HG03575 (cell line): ENCODE data around the gene AK5.

Experiments
- ATAC-seq: cut with Tn5 transposase; IDR thresholded peaks from one replicate; pipeline ENCODE4 v1.9.1; 2021; ENCODE audit not compliant: unreplicated experiment, insufficient number of reproducible peaks, low FRiP score; ENCODE audit errors: extremely low read depth

AK5 gene

GRCh38 chr1:77342745-77343144, 60.9 kb downstream of the AK5 start:
- ATAC-seq: no peak

- ATAC-seq: no peak
Measured at GRCh38 chr1:77347646-77348045, 65.8 kb downstream of the AK5 start.

DNA sequence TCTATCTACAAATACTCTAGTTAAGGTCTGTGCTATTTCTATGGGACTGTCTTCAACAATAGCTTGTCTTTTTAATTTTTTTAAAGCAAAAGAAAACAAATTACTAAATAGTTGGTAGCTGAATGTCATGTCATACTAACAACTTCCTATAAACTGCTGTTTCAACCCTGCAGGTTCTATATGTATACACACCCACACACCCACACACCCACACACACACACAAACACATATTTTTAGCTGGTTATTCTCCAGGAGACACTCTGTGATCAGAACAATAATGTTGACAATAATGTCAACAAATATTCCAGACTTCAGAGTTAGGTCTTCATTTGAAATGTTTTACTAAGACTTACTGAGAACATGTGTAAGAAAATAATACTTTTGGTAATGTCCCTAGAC, 66.7 kb downstream of the AK5 start:
- ATAC-seq: no peak

DNA sequence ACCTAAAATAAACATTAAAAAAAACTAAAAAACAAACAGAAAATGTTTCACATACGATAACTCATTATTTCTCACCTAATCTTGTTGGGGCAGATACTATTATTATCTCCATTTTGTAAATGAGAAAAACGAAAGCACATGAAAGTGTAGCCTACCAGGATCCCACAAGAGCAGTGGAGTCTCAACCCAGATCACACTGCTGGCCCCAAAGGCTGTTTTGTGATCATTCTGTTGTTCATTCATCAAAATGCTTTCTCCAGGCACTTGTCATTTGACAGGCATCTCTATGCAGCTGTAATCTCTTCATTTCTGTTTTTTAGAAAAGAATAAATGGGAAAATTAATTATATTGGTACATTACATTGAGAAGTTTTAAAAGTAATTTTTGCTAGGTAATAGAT, 67.5 kb downstream of the AK5 start:
- no peak for ATAC-seq

DNA sequence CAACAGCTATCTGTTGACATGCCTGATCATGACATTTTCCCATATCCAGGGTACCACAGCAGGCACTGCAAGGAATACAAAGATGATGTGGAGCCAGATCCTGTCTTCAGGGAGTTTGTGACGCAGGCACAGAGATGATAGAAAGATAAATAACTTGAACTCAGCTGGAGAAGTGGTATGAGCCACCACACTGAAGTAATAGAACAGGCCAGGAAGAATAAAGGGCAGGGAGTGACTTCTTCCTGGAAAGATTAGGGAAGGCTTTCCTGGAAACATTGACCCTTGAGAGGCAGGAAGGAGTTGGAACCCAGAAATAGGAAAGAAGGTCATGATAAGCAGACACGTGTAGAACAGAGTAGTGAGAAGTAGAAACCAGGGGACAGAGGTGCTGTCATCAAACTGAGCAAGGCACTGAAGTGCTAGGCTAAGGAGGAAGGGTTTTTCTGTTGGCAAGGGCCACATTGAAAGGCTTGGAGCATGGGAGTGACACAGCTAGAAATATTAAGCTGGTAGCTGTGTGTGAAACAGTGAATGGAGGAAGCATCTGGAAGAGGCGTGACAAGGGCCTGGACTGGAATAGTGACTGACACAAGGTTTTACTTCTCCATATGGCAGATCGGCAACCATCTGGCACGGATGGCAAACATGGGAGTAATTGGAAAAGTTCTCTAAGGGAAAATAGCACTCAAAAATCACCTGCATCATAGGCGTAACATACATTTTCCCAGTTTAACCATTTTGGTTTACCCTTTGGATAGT, 68.4 kb downstream of the AK5 start:
- no peak for ATAC-seq

DNA sequence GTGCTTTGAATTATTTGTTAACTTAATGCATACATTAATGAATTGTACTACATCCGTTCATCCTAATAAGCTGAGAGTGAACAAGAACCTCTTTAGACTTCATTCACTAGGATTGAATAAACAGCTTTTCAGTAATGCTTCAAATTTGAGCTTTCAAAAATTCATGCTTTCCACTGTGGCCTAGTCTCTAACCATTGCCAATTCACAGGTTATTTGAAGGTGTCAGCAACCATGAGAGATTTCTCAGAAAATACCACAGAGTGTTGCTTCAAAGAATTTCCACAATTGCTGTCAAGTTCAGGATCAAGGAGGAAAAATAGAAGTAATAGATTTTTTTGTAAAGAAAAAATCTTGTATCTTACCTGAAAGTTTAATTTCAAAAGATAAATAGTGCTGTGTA, 72.7 kb downstream of the AK5 start:
- no peak for ATAC-seq

- no peak for ATAC-seq
Measured at GRCh38 chr1:77355010-77355409, 73.2 kb downstream of the AK5 start.

DNA sequence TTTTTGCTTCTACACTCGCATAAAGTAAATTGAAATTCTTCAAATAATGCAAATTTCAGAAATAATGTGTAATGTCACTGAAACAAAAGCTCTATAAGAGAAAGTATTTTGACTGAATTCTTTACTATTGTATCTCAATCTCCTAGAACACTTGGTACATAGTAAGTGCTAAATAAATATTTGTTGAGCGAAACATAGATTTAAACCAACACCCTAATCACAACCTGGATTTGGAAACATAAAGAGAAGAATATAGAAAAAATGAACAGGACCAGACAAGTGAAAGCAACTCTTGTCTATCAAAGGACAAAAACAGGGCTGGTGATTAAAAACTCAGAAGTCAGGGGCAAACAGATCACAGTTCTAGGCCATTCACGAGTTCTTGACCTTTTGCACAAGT, 74.3 kb downstream of the AK5 start:
- ATAC-seq: no peak

DNA sequence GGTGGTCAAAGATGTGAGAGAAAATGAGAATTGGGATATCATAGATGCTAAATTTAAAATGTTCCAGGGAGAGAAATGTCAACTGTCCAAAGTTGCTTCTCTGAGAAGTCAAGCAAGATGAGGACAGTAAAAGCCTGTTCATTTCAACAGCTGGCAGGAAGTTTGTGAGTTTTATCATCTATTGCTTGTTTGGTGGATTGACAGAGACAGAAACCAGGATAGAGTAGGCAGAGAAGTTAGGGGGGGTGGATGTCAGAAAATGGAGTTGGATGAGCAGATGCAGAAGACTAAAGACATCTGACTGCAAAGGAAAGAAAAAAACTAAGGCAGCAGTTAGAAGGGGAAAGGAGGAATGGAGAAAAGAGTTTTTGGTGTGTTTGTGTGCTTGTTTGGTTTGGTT, 78.4 kb downstream of the AK5 start:
- ATAC-seq: no peak

DNA sequence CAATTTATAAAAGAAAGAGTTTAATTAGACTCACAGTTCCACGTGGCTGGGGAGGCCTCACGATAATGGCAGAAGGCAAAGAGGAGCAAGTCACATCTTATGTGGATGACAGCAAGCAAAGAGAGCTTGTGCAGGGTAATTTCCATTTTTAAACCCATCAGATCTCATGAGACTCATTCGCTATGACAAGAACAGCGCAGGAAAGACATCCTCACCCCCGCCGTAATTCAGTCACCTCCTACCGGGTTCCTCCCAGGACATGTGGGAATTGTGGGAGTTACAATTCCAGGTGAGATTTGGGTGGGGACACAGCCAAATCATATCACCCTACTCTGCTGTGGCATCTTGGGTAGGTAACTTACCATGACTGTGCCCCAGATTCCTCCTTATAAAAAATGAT, 79.8 kb downstream of the AK5 start:
- no peak for ATAC-seq

DNA sequence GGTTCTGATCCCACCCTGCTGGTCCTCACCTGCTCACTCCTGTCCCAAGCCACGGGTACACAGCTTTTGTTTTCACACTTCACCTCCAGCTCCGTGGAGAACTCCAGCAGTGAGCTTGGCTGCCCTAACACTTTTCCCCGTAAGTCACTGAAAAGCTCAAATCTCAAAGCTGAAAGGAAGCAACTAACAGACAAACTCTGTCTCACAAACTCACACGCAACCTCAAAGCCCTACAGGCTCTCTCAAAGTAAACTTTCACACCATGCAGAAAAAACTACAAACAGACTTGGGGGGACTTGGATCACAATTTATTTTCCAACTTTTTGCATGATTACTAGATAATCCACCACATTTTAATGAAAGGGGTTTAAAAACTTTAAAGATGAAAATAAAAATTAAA, 88.3 kb downstream of the AK5 start:
- no peak for ATAC-seq

GRCh38 chr1:77370583-77371306, 88.9 kb downstream of the AK5 start:
- ATAC-seq: no peak

GRCh38 chr1:77371396-77371795, 89.6 kb downstream of the AK5 start:
- ATAC-seq: no peak

GRCh38 chr1:77373702-77374101, 91.9 kb downstream of the AK5 start:
- ATAC-seq: no peak

DNA sequence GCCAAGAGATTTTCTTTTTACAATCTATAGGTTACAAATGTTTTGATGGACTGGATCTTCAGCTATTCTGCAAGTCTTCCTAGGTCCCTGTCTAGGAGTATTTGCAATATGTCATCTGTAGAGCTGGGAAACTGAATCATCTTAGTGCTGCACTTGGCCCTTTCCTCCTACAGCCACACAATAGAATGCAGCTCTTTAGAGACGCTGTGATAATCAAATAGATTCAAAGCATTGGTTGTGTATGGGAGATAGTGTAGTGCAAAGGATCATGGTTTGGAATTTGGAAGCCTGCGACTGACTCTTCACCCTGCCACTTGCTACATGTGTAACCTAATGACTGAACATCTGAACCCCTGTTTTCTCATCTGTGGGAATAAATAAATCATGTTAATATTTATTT, 93.7 kb downstream of the AK5 start:
- ATAC-seq: no peak

DNA sequence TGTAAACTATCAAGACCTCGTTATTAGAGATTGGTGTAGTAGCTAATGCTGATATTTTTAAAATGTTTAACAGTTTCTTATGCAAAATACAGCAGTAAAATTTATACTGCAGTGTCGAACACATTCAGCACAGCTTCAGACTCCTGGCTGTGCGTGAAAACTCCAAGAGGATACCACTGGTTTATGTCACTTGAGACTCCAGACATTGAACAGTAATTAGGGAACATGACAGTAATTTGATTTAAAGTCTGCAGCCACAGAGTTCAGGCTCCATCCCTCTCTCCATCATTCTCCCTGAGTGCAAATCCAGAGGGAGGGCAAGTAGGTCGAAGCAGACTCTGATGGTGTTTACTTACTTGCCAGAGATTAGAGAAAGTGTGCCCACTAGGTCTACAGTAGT, 94.2 kb downstream of the AK5 start:
- ATAC-seq: no peak

- no peak for ATAC-seq
Measured at GRCh38 chr1:77378723-77379535, 97.1 kb downstream of the AK5 start.

- ATAC-seq: no peak
Measured at GRCh38 chr1:77382366-77382765, 100.5 kb downstream of the AK5 start.

GRCh38 chr1:77383236-77383635, 101.4 kb downstream of the AK5 start:
- ATAC-seq: no peak

DNA sequence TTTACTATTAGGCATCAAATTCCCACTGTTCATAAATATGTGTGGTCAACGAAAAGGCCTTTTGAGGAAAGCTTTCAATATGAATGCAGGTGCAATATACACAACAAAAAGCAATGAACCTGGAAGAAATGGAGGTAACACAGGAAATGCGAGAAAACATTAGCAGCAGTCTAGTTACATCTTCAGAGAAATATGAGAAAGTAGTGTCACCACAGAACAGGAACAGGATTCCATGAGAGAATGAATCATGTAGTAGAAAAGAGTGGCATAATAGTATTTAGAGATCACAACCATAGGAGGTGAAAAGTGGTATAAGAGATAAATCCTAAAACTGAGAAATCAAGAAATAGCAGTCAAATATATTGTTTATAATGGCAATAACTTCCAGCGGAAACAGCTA, 103.7 kb downstream of the AK5 start:
- ATAC-seq: no peak
